ENCODE results near the gene SCIN. TPM values are rescaled to one million over a fixed set of nuclear protein-coding genes. Genes with fewer than 3 reads are reported as not detected.
A peak's percentile ranks its signal among the peaks of the same experiment; 100 is the strongest.

Gene SCIN
- total RNA-seq, 1 donor from 2014 or later = 0.65 TPM

DNA sequence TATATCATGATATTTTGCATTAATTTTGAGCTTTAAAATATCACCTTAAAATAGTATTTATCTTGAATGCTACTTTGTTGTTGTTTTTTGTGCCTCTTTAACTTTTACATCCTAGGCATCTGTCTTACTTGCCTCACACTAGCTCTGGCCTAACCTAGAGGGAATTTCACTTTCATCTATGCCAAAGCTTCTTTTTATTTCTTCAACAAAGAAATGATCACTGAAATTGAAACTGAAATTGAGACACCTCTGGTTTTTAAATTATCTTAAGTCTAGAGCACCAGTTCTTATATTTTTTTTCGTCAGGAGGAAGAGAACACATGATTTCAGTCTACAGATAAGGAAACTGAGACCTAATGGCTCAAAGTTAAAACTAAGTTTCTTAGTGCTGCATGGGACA is 3.5 kb upstream of the SCIN start:
- H3K36me3 Mint-ChIP-seq (ENCODE audit: low read depth) = no peaks in the 10 kb centered on the region
- no peak overlapping the region for H3K27ac Mint-ChIP-seq (ENCODE audit: unreplicated experiment)
- no peaks in the 10 kb centered on the region for H3K9me3 Mint-ChIP-seq (ENCODE audit: low read depth)
- no peak for DNase-seq (ENCODE audit: low spot score)
- peaks cover 20% of the 10 kb centered on the region for H3K4me1 Mint-ChIP-seq (ENCODE audit: low read depth)
- no peak for TF ChIP-seq CTCF (IDR thresholded peaks at IDR 0.05)
- H3K27me3 Mint-ChIP-seq (ENCODE audit: low read depth) = peaks cover 16% of the 10 kb centered on the region
- no peak overlapping the region for H3K4me3 Mint-ChIP-seq (ENCODE audit: unreplicated experiment)

DNA sequence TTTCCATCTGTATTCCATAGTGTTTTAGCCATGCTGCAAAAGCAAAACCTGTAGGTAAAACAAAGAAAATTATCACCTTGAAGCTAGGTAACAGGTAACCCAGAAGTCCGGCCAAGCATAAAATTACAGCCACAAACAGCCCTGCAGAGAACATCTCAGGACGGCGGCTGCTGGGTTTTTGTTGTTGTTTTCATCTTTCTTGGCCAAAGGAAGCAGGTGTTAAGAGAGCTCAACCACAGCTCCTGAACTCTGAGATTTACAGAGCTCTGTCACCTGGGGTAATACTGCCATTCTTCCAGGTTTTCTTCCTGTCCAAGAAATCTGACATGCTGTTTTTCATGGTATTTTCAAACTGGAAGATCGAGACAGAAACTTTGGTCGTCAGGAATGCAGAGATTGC is 847 bp upstream of the SCIN start:
- no peaks in the 10 kb centered on the region for H3K9me3 Mint-ChIP-seq (ENCODE audit: low read depth)
- no peak for DNase-seq (ENCODE audit: low spot score)
- H3K4me1 Mint-ChIP-seq (ENCODE audit: low read depth) = peaks cover 20% of the 10 kb centered on the region
- H3K4me3 Mint-ChIP-seq (ENCODE audit: unreplicated experiment) = peak overlapping the region; percentile 75
- H3K27me3 Mint-ChIP-seq (ENCODE audit: low read depth) = peaks cover 16% of the 10 kb centered on the region
- H3K36me3 Mint-ChIP-seq (ENCODE audit: low read depth) = no peaks in the 10 kb centered on the region
- H3K27ac Mint-ChIP-seq (ENCODE audit: unreplicated experiment) = no peak overlapping the region
- no peak for TF ChIP-seq CTCF (IDR thresholded peaks at IDR 0.05)

- Mint-ChIP-seq H3K27me3 (ENCODE audit: low read depth) (peaks cover 16% of the 10 kb centered on the region), H3K36me3 (ENCODE audit: low read depth) (no peaks in the 10 kb centered on the region), H3K4me1 (ENCODE audit: low read depth) (peaks cover 18% of the 10 kb centered on the region), H3K9me3 (ENCODE audit: low read depth) (no peaks in the 10 kb centered on the region), H3K4me3 (ENCODE audit: unreplicated experiment) (peak overlapping the region; percentile 75), H3K27ac (ENCODE audit: unreplicated experiment) (peak overlapping the region; percentile 49)
- DNase-seq (ENCODE audit: low spot score) = no peak
- no peak for TF ChIP-seq CTCF (IDR thresholded peaks at IDR 0.05)
These were observed 369 bp upstream of the SCIN start for GRCh38 chr7:12570168-12570533.

- Mint-ChIP-seq H3K36me3 (ENCODE audit: low read depth) (no peaks in the 10 kb centered on the region), H3K4me1 (ENCODE audit: low read depth) (peaks cover 18% of the 10 kb centered on the region), H3K9me3 (ENCODE audit: low read depth) (no peaks in the 10 kb centered on the region), H3K27me3 (ENCODE audit: low read depth) (peaks cover 16% of the 10 kb centered on the region), H3K27ac (ENCODE audit: unreplicated experiment) (no peak overlapping the region), H3K4me3 (ENCODE audit: unreplicated experiment) (no peak overlapping the region)
- no peak for DNase-seq (ENCODE audit: low spot score)
- TF ChIP-seq CTCF (IDR thresholded peaks at IDR 0.05) = no peak
These were observed 1.2 kb downstream of the SCIN start for GRCh38 chr7:12571691-12572090.

DNA sequence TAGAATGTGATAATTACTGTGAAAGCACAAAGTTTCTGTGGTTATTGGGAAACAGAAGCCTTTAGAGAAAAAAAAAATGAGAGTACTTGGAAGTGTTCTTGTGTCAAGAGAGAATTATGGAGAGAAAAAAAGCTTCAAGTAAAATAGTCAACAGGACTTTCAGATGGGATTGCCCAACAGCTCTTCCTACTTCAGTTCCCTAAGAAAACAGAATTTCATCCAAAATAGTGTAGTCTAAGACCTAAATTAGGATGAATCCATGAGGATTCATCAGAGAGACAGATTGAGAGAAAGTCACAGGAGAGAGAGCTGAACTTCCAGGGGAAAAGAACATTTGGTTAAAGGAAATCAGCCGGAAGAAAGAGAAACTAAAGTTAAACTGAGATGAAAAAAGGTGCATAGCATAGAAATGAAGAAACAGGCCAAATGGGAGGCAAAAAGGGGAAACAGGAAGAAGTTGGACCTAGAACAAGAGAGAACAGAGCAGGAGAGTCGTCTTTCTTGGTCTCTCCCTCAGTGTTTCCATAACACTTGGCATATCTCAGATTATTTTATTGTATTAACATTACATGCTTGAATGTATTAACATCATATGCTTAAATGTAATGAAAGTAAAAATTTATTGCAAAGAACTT is 2.5 kb downstream of the SCIN start:
- H3K27me3 Mint-ChIP-seq (ENCODE audit: low read depth) = peaks cover 14% of the 10 kb centered on the region
- no peak for DNase-seq (ENCODE audit: low spot score)
- peak overlapping the region; percentile 9 for H3K27ac Mint-ChIP-seq (ENCODE audit: unreplicated experiment)
- H3K36me3 Mint-ChIP-seq (ENCODE audit: low read depth) = no peaks in the 10 kb centered on the region
- H3K9me3 Mint-ChIP-seq (ENCODE audit: low read depth) = no peaks in the 10 kb centered on the region
- peaks cover 18% of the 10 kb centered on the region for H3K4me1 Mint-ChIP-seq (ENCODE audit: low read depth)
- no peak overlapping the region for H3K4me3 Mint-ChIP-seq (ENCODE audit: unreplicated experiment)
- no peak for TF ChIP-seq CTCF (IDR thresholded peaks at IDR 0.05)
